ENCODE data around the gene PDZD4.

PDZD4 gene

DNA sequence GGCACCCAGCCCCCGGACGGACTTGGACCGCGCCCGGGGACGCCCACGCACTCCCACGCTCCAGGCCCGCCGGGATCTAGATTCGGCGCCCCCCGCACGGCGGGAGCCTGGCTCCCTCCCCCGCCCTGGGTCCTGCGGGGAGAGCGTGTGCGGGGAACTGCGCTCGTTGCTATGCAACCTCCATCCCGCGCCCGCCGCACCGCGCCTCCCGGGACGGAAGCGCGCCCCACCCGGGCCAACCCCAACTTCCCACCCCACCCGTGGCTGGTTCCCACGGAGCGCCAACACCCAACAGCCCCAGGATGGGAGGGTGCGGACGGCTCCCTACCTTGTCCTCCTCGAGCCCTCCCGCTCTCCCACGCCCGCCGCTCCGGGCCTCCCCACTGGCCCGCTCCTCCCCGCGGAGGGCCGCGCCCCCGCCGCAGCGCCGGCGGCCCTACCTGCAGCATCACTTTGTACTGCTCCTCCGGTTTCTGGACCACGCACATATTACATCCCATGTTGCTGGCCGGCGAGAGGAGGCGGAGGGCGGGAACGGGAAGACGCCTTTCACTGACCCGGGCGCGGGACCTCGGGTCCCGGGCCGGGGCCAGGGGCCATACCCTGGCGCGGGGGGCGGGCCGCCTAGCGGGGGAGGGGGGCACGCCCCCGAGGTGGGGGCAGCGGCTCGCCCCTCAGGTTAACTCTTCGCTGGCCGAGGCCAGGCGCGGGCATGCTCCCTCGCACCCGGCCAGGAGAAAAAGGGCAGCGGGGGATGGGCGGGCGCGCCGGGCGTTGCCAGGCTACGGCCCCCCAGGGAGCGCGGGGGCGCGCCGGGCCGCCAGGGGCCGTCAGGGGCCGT, at the start of gene PDZD4:
TSS of gene PDZD4 (minus strand) at position 746 of the 841 bp plus-strand sequence. CDS start at position 500, 246 bp downstream.
- Histone ChIP-seq H3K79me2 (ENCODE audit: low read length) (no peaks in the 10 kb centered on the region), H3K9ac (ENCODE audit: low read length) (no peak within 1 kb of the TSS), H2AFZ (ENCODE audit: low read length) (no peak within 1 kb of the TSS), H3K27me3 (replicated peaks; ENCODE audit: insufficient read depth, low read length) (peaks cover 76% of the 10 kb centered on the region), H3K9me3 (replicated peaks; ENCODE audit: insufficient read depth, low read length) (no peaks in the 10 kb centered on the region), H3K4me1 (ENCODE audit: low read length) (no peaks in the 10 kb centered on the region), H4K20me1 (ENCODE audit: insufficient read depth, low read length) (no peaks in the 10 kb centered on the region), H3K4me3 (ENCODE audit: low read length) (no peak within 1 kb of the TSS), H3K4me2 (ENCODE audit: low read depth, low read length) (no peak within 1 kb of the TSS), H3K9me2 (replicated peaks; ENCODE audit: insufficient read depth, low read length) (no peaks in the 10 kb centered on the region), H3K27ac (ENCODE audit: low read length) (no peak within 1 kb of the TSS), H3F3A (ENCODE audit: insufficient read depth, low read length) (no peaks in the 10 kb centered on the region), H3K36me3 (replicated peaks; ENCODE audit: insufficient read depth, low read length) (no peaks in the 10 kb centered on the region)
- DNase-seq = no peak
- TF ChIP-seq EZH2phosphoT487 (IDR thresholded peaks at IDR 0.05; ENCODE audit: low read length) (no peak), EZH2 (optimal IDR thresholded peaks at IDR 0.05; ENCODE audit: low read depth, low read length) (no peak)
- TF ChIP-seq, protein P1, sequence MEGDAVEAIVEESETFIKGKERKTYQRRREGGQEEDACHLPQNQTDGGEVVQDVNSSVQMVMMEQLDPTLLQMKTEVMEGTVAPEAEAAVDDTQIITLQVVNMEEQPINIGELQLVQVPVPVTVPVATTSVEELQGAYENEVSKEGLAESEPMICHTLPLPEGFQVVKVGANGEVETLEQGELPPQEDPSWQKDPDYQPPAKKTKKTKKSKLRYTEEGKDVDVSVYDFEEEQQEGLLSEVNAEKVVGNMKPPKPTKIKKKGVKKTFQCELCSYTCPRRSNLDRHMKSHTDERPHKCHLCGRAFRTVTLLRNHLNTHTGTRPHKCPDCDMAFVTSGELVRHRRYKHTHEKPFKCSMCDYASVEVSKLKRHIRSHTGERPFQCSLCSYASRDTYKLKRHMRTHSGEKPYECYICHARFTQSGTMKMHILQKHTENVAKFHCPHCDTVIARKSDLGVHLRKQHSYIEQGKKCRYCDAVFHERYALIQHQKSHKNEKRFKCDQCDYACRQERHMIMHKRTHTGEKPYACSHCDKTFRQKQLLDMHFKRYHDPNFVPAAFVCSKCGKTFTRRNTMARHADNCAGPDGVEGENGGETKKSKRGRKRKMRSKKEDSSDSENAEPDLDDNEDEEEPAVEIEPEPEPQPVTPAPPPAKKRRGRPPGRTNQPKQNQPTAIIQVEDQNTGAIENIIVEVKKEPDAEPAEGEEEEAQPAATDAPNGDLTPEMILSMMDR (IDR thresholded peaks at IDR 0.05; ENCODE audit: low read length) = no peak

DNA sequence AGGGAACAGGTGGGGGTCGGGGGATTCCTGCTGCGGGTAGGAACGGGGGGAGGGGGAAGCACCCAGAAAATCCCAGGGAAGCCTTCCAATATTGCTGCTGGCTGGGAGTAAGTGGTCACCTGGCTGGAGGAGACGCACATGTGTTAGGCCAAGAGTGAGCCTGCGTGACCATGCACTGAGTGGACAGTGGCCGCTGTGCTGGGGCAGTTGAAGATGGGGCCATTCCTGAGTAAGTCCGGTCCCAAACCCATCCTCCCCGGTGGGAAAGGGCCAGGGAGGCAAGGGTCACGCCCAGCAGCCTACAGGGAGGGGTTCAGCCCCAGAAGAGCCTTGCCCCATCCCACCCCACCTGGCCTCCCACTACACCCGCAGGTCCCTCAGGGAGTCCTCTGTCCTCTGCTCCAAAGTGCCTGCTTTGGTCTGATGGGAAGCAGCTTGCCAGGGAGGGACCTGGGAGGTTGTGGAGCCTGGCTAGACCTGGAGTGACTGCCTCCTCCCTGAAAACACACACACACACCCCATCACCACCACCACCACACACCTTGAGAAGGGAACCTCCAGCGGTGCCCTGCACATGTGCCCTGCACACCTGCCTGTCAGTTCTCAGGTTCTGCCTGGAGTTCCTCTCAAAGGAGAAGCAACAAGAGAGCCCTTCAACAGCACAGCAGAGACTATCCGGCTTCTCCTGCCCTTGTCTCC, 49.5 kb upstream of the PDZD4 start:
- DNase-seq = no peak
- no peak overlapping the region for H2AFZ ChIP-seq (ENCODE audit: low read length)
- H3K36me3 ChIP-seq (replicated peaks; ENCODE audit: insufficient read depth, low read length) = no peaks in the 10 kb centered on the region
- H3K4me1 ChIP-seq (ENCODE audit: low read length) = no peaks in the 10 kb centered on the region
- no peaks in the 10 kb centered on the region for H3K9me2 ChIP-seq (replicated peaks; ENCODE audit: insufficient read depth, low read length)
- H3K9me3 ChIP-seq (replicated peaks; ENCODE audit: insufficient read depth, low read length) = no peaks in the 10 kb centered on the region
- no peaks in the 10 kb centered on the region for H3K79me2 ChIP-seq (ENCODE audit: low read length)
- no peak overlapping the region for H3K9ac ChIP-seq (ENCODE audit: low read length)
- H3K4me3 ChIP-seq (ENCODE audit: low read length) = no peak overlapping the region
- TF ChIP-seq EZH2 (optimal IDR thresholded peaks at IDR 0.05; ENCODE audit: low read depth, low read length) (no peak), EZH2phosphoT487 (IDR thresholded peaks at IDR 0.05; ENCODE audit: low read length) (no peak)
- TF ChIP-seq, protein P1 (IDR thresholded peaks at IDR 0.05; ENCODE audit: low read length) = no peak
- no peaks in the 10 kb centered on the region for H3F3A ChIP-seq (ENCODE audit: insufficient read depth, low read length)
- no peak overlapping the region for H3K27ac ChIP-seq (ENCODE audit: low read length)
- H3K4me2 ChIP-seq (ENCODE audit: low read depth, low read length) = no peak overlapping the region
- peaks cover 39% of the 10 kb centered on the region for H3K27me3 ChIP-seq (replicated peaks; ENCODE audit: insufficient read depth, low read length)
- no peaks in the 10 kb centered on the region for H4K20me1 ChIP-seq (ENCODE audit: insufficient read depth, low read length)

GRCh38 chrX:153878969-153879653, 48.8 kb upstream of the PDZD4 start:
- Histone ChIP-seq H3K4me2 (ENCODE audit: low read depth, low read length) (no peak overlapping the region), H3K36me3 (replicated peaks; ENCODE audit: insufficient read depth, low read length) (no peaks in the 10 kb centered on the region), H3K9me2 (replicated peaks; ENCODE audit: insufficient read depth, low read length) (no peaks in the 10 kb centered on the region), H3F3A (ENCODE audit: insufficient read depth, low read length) (no peaks in the 10 kb centered on the region), H4K20me1 (ENCODE audit: insufficient read depth, low read length) (no peaks in the 10 kb centered on the region), H3K4me1 (ENCODE audit: low read length) (no peaks in the 10 kb centered on the region), H3K4me3 (ENCODE audit: low read length) (no peak overlapping the region), H3K9ac (ENCODE audit: low read length) (no peak overlapping the region), H3K79me2 (ENCODE audit: low read length) (no peaks in the 10 kb centered on the region), H3K9me3 (replicated peaks; ENCODE audit: insufficient read depth, low read length) (no peaks in the 10 kb centered on the region), H2AFZ (ENCODE audit: low read length) (no peak overlapping the region), H3K27me3 (replicated peaks; ENCODE audit: insufficient read depth, low read length) (peaks cover 33% of the 10 kb centered on the region), H3K27ac (ENCODE audit: low read length) (no peak overlapping the region)
- TF ChIP-seq EZH2 (optimal IDR thresholded peaks at IDR 0.05; ENCODE audit: low read depth, low read length) = no peak
- TF ChIP-seq, protein P1 (IDR thresholded peaks at IDR 0.05; ENCODE audit: low read length) = no peak
- no peak for TF ChIP-seq EZH2phosphoT487 (IDR thresholded peaks at IDR 0.05; ENCODE audit: low read length)
- DNase-seq = no peak
